Upper lobe of left lung (tissue), 6 donors: Measurements from ENCODE around the gene TCF12. TPM values are rescaled to one million over a fixed set of nuclear protein-coding genes. Genes with fewer than 3 reads are reported as not detected.

Experiments used
- ATAC-seq, 2 donors: fragments of 200-7000 bp; cut with Tn5 transposase; one replicate each; pipeline ENCODE4 v1.9.1; 2022; ENCODE audit warnings: mild to moderate bottlenecking in 2 of 2, moderate library complexity in 2 of 2; ENCODE audit not compliant: low FRiP score in 2 of 2
- DNase-seq, 2 donors: peaks; one replicate each; pipeline ENCODE4 v3.0.0-alpha.2; 2019 to 2020
- H3K27ac ChIP-seq, 4 donors: fragments of 200-600 bp; sonication (generic); one replicate each; pipeline ENCODE4 v1.5.1; 2016 to 2019
- H3K27me3 ChIP-seq, 4 donors: fragments of 200-600 bp; sonication (generic); one replicate each; pipeline ENCODE4 v1.5.1; 2017 to 2019
- H3K36me3 ChIP-seq, 4 donors: fragments of 200-600 bp; sonication (generic); one replicate each; pipeline ENCODE4 v1.5.1; 2016 to 2019
- H3K4me1 ChIP-seq, 4 donors: fragments of 200-600 bp; sonication (generic); one replicate each; pipeline ENCODE4 v1.5.1; 2018 to 2019
- H3K4me3 ChIP-seq, 4 donors: fragments of 200-600 bp; sonication (generic); one replicate each; pipeline ENCODE4 v1.5.1; 2017 to 2019; ENCODE audit warnings: mild to moderate bottlenecking in 2 of 4, moderate library complexity in 1 of 4
- H3K9me3 ChIP-seq, 4 donors: fragments of 200-600 bp; sonication (generic); one replicate each; pipeline ENCODE4 v1.5.1; 2018 to 2019
- EP300 ChIP-seq, 4 donors: sonication (generic); formaldehyde crosslinking; IDR thresholded peaks; one replicate each; pipeline ENCODE4 v1.5.1; 2017; ENCODE audit warnings: antibody characterized with exemption in 4 of 4, control low read depth in 2 of 4
- POLR2A ChIP-seq, 4 donors: fragments of 450-650 bp; IDR thresholded peaks; one replicate each; pipeline ENCODE4 v1.5.1; 2016 to 2017; ENCODE audit warnings: antibody characterized with exemption in 4 of 4, mild to moderate bottlenecking in 2 of 4
- POLR2AphosphoS5 ChIP-seq, 2 donors: sonication (generic); formaldehyde crosslinking; IDR thresholded peaks; one replicate each; pipeline ENCODE4 v1.5.1; 2017; ENCODE audit warnings: antibody characterized with exemption in 2 of 2
- whole genome bisulfite sequencing, 2 donors: methylation state at CpG; one replicate each; pipeline ENCODE4 v1.1.5; 2017 to 2018; 5-methylcytosine and 5-hydroxymethylcytosine counted together
- total RNA-seq, 6 donors: library from RNA; depleted of rRNA in 4 of 6; stranded (reverse); fragments of >200 nt in 4 of 6; gene quantifications; one replicate each; pipeline versions ENCODE4 v1.1.0 to v1.2.1, GENCODE V29; 2016 to 2021
- TF ChIP-seq, protein P1 (sequence below), 6 experiments: fragments of 450-650 bp in 4 of 6; fragments of 200-600 bp in 2 of 6; sonication (generic) in 2 of 6; IDR thresholded peaks; one replicate each; pipeline ENCODE4 v1.5.1; 2016 to 2019; ENCODE audit warnings: antibody characterized with exemption in 6 of 6
- donor health status: DM: no; HTN: no; CAD: no; lungs with moderate emphysema.
- donor health status: DM: no; HTN: yes; CAD: no; lungs with severe emphysema.

The TCF12 gene
- total RNA-seq, 6 donors from 2014 or later, result 74.5 to 257 (median 103) TPM

DNA sequence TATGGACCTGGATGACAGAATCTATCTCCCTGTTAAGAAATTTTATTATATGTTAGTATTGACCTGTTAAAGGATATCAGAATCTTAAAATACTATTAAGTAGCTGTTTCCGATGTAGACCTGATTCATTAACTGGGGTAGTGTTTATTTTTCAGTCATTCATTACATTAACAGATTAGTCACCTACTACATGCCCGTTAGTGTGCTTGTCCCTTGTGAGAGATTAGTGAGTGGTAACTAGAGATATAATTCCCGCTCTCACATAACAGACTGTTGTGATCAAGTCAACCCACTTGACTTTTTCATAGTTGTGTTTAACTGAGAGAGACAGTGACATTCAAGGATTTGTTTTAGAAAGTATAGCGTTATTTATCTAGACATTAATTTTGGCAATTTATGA lies 166.8 kb downstream of the TCF12 start:
- no peak overlapping the region for H3K4me3 ChIP-seq
- no peak for DNase-seq
- H3K27me3 ChIP-seq, result no peaks in the 10 kb centered on the region
- 71 to 80% methylated on average over 4 of the region's 4 CpGs for WGBS, 2 donors
- peaks cover 0 to 8% (median 6%) of the 10 kb centered on the region in 4 donors for H3K4me1 ChIP-seq
- no peaks in the 10 kb centered on the region for H3K36me3 ChIP-seq
- no peak overlapping the region for H3K27ac ChIP-seq
- TF ChIP-seq POLR2AphosphoS5 (IDR thresholded peaks at IDR 0.05) (no peak), EP300 (IDR thresholded peaks at IDR 0.05) (no peak), POLR2A (IDR thresholded peaks at IDR 0.05) (no peak)
- TF ChIP-seq, protein P1, sequence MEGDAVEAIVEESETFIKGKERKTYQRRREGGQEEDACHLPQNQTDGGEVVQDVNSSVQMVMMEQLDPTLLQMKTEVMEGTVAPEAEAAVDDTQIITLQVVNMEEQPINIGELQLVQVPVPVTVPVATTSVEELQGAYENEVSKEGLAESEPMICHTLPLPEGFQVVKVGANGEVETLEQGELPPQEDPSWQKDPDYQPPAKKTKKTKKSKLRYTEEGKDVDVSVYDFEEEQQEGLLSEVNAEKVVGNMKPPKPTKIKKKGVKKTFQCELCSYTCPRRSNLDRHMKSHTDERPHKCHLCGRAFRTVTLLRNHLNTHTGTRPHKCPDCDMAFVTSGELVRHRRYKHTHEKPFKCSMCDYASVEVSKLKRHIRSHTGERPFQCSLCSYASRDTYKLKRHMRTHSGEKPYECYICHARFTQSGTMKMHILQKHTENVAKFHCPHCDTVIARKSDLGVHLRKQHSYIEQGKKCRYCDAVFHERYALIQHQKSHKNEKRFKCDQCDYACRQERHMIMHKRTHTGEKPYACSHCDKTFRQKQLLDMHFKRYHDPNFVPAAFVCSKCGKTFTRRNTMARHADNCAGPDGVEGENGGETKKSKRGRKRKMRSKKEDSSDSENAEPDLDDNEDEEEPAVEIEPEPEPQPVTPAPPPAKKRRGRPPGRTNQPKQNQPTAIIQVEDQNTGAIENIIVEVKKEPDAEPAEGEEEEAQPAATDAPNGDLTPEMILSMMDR (IDR thresholded peaks at IDR 0.05), result no peak
- H3K9me3 ChIP-seq, result no peaks in the 10 kb centered on the region
- no peak for ATAC-seq

DNA sequence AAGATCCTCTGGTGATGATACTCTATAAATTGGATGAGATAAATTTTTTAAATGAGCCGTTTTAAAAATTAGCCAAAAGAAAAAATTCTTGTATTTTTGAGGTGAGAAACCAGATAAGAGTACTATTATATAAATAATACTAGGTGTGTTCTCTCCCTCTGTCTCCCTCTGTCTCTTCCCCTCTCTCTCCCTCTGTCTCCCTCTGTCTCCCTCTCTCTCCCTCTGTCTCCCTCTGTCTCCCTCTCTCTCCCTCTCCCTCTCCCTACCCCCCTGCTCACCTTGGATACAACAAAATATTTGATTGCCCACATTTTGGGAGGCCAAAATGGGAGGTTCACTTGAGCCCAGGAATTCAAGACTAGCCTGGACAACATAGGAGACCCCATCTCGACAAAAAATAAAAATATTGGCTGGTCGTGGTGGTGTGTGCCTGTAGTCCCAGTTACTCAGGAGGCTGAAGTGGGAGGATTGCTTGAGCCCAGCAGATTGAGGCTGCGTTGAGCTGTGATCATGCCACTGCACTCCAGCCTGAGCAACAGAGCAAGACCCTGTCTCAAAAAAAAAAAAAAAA lies 168.5 kb downstream of the TCF12 start:
- Histone ChIP-seq H3K36me3 (no peaks in the 10 kb centered on the region), H3K9me3 (no peaks in the 10 kb centered on the region), H3K27ac (no peak overlapping the region), H3K27me3 (no peaks in the 10 kb centered on the region), H3K4me3 (no peak overlapping the region), H3K4me1 (peaks cover 0 to 7% (median 6%) of the 10 kb centered on the region in 4 donors)
- no peak for TF ChIP-seq POLR2AphosphoS5 (IDR thresholded peaks at IDR 0.05)
- no peak for TF ChIP-seq EP300 (IDR thresholded peaks at IDR 0.05)
- no peak for TF ChIP-seq POLR2A (IDR thresholded peaks at IDR 0.05)
- ATAC-seq (no peak), DNase-seq (no peak)
- 95 to 97% methylated on average over 4 of the region's 4 CpGs for WGBS, 2 donors

DNA sequence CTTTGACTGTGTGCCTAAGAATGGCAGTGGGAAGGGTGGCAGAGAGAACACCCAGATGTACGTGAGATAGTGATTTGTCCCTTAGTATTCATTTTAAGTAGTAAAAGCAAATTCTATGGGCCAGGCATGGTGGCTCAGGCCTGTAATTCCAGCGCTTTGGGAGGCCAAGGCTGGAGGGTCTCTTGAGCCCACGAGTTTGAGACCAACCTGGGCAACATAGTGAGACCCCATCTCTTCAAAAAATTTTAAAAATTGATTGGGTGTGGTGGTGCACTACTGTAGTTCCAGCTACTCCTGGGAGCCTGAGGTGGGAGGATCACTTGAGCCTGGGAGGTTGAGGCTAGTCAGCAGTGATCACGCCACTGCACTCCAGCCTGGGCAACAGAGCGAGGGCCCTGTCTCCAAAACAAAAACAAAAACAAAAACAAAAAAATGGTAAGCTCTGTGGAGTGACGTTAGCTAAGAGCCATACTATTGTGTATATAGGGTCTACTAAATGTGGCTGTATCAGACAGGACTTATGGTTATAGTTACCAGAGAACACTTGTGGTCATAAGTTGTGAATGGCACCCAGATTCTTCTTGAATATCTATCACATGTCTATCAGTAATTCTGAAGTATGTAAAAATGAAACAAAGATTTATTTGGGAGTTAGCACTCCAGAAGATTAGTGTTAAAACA lies 171.5 kb downstream of the TCF12 start:
- H3K36me3 ChIP-seq, result peaks cover 0 to 9% (median 0%) of the 10 kb centered on the region in 4 donors
- ATAC-seq, result no peak
- H3K4me1 ChIP-seq, result no peaks in the 10 kb centered on the region
- H3K4me3 ChIP-seq, result no peak overlapping the region
- TF ChIP-seq EP300 (IDR thresholded peaks at IDR 0.05) (no peak), POLR2A (IDR thresholded peaks at IDR 0.05) (no peak)
- no peak for DNase-seq
- no peak overlapping the region for H3K27ac ChIP-seq
- WGBS, 2 donors, result 95 to 97% methylated on average over 4 to 6 of the region's 6 CpGs
- no peaks in the 10 kb centered on the region for H3K9me3 ChIP-seq
- H3K27me3 ChIP-seq, result no peaks in the 10 kb centered on the region

DNA sequence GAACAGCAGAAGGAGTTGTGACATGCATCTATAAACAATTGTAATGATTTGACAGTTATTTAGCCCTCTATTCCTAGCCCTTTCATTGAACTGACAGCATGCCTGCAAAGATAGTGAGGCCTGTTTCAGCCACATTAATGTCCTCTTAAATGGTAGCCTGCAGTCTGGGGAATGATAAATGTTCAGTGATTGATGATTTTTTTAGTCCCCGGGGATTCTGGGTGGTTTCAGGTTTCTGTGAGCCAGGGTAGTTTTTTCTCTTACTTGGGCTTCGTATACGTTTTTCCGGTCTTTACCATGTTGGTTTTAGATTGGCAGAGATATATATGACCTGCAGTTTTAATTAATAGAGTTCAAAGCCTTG lies 172.0 kb downstream of the TCF12 start:
- Histone ChIP-seq H3K36me3 (peaks cover 0 to 13% (median 0%) of the 10 kb centered on the region in 4 donors), H3K4me1 (no peaks in the 10 kb centered on the region), H3K27ac (no peak overlapping the region), H3K4me3 (no peak overlapping the region), H3K9me3 (no peaks in the 10 kb centered on the region), H3K27me3 (no peaks in the 10 kb centered on the region)
- TF ChIP-seq EP300 (IDR thresholded peaks at IDR 0.05) (no peak), POLR2AphosphoS5 (IDR thresholded peaks at IDR 0.05) (no peak), POLR2A (IDR thresholded peaks at IDR 0.05) (no peak)
- TF ChIP-seq, protein P1 (IDR thresholded peaks at IDR 0.05), result no peak
- ATAC-seq (no peak), DNase-seq (no peak)
- WGBS, 2 donors, result 89 to 97% methylated on average over 4 of the region's 4 CpGs

DNA sequence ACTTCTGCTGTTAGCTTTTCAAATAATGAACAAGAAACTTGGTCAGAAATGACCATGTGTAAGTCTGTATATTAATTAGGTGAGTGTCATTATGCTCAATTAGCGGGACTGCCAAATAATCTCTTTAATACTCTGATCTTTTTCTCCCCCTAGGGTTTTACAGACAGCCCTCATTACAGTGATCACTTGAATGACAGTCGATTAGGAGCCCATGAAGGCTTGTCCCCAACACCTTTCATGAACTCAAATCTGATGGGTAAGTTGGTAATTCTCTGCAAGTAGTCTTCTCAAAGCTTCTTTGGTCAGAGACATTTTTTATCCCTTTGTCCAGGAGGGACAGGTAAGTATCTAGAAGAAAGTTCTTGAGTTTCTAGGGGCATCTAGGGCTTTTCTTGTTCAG lies 173.2 kb downstream of the TCF12 start:
- no peak overlapping the region for H3K27ac ChIP-seq
- H3K9me3 ChIP-seq, result no peaks in the 10 kb centered on the region
- no peaks in the 10 kb centered on the region for H3K27me3 ChIP-seq
- H3K4me1 ChIP-seq, result no peaks in the 10 kb centered on the region
- peaks cover 0 to 13% (median 0%) of the 10 kb centered on the region in 4 donors for H3K36me3 ChIP-seq
- H3K4me3 ChIP-seq, result no peak overlapping the region
- ATAC-seq (no peak), DNase-seq (no peak)
- no peak for TF ChIP-seq EP300 (IDR thresholded peaks at IDR 0.05)
- TF ChIP-seq, protein P1 (IDR thresholded peaks at IDR 0.05), result no peak
- no peak for TF ChIP-seq POLR2A (IDR thresholded peaks at IDR 0.05)
- no peak for TF ChIP-seq POLR2AphosphoS5 (IDR thresholded peaks at IDR 0.05)
- 94 to 98% methylated on average over 2 of the region's 2 CpGs for WGBS, 2 donors

DNA sequence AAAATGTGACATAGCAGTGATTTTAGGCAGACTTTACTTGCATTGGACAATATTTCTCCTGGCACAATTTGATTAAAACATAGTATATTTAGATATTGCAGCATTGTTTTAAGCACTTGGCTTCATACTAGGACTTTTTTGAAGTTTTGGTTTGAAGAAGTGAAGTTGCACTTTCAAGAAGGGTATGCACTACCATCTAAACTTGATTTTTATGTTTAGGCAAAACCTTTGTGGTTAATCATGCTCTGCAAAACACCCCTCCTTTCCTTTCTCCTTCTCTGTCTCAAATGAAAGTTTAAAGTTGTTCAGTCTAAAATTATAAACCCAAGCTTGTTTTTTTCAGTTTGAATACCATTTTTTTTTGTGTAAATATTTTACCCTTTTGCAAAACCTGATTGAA lies 173.8 kb downstream of the TCF12 start:
- ATAC-seq (no peak), DNase-seq (no peak)
- Histone ChIP-seq H3K4me1 (no peaks in the 10 kb centered on the region), H3K9me3 (no peaks in the 10 kb centered on the region), H3K4me3 (no peak overlapping the region), H3K27me3 (no peaks in the 10 kb centered on the region), H3K36me3 (peaks cover 0 to 13% (median 0%) of the 10 kb centered on the region in 4 donors), H3K27ac (no peak overlapping the region)
- TF ChIP-seq POLR2AphosphoS5 (IDR thresholded peaks at IDR 0.05) (no peak), EP300 (IDR thresholded peaks at IDR 0.05) (no peak)
